Nucleus accumbens (tissue), 56 donors: ENCODE measurements around the gene GATD1.
A peak's percentile ranks its signal among the peaks of the same experiment; 100 is the strongest.
"Not testable (repeated sequence)": the region's sequence is repeated elsewhere in the genome, so short reads cannot be mapped to it uniquely, and the experiment has no call there.

Source experiments
- DNase-seq, 56 donors: peaks; one replicate each; lab custom pipeline; 2025; lab: John Stamatoyannopoulos, UW

Gene GATD1

DNA sequence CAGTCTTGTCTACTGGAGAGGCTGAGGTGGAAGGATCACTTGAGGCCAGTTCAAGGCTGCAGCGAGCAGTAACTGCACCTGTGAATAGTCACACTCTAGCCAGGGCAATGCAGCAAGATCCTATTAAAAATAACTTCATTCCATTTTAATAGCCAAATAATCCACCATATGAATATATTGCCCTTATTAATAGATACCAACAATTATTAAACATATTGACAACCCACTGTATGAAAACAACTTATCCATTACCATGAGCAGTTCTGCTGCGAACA lies 10.4 kb downstream of the GATD1 start:
- DNase-seq: no peak

DNA sequence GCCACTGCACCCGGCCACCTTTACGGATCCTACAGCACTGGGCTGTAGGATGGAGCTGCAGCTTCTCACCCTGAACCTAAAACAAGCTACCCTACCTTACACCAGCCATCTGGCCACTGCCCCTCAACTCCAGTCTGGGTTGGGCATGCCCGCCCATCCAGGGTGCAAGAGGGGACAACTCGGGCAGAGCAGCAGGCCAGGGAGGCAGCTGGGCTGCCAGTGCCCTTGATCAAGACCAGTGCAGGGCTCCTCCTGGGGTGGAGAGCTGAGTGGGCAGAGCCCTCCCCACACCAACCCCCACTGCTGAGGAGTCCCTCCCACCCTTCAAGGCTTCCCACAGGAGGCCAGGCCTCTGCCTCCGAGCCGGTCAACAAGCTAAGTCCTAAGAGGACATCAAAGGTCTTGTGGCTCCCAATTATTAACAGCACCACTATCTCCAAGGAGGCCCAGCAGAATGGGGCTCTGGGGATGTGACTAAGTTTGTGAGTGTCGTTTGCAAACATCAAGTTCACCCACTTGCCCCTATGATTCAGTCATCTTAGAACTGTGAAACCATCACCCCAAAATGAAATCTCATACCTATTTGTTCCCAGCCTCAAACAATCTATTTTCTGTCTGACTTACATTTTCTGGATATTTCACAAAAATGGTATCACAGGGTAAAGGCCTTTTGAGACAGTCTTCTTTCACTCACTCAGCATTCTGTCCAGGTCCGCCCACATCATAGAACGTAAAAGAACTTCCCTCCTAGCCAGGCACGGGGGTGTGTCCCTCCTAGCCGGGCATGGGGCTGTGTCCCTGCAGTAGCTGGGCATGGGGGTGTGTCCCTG lies 11.0 kb downstream of the GATD1 start:
- no peak for DNase-seq

- DNase-seq: no peak
Measured at GRCh38 chr11:765802-766091, 11.5 kb downstream of the GATD1 start.

DNA sequence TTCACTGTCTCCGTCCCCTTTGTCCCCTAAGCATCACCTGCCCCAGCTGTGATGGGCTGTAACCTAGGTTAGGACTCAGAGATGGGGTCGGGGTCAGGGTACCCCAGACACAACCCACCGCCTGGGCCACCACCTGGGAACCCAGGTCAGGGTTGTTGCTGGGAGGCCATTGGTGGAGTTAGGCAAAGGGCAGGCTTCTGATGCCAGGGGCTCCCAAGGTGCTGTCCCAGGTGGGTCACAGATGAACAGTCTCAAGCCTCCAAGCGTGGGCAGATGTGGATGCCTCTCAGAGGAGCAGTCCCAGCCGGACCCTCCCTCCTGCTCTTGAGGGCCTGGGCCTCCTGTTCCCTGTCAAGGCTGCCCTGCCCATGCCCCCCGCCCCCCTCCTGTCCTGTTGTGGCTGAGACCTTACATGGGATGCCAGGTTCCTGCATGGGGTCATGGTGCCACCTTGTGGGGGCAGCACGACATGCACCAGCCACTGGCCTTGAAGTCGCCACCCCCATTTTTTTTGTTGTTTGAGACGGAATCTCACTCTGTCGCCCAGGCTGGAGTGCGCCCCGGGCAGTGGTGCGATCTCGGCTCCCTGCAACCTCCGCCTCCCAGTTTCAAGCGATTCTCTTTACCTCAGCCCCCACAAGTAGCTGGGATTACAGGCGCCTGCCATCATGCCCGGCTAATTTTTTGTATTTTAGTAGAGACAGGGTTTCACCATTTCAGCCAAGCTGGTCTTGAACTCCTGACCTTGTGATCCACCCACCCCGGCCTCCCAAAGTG lies 12.1 kb downstream of the GATD1 start:
- peak in 31 of 56 donors; percentile 19 to 70 (median 41) for DNase-seq

DNA sequence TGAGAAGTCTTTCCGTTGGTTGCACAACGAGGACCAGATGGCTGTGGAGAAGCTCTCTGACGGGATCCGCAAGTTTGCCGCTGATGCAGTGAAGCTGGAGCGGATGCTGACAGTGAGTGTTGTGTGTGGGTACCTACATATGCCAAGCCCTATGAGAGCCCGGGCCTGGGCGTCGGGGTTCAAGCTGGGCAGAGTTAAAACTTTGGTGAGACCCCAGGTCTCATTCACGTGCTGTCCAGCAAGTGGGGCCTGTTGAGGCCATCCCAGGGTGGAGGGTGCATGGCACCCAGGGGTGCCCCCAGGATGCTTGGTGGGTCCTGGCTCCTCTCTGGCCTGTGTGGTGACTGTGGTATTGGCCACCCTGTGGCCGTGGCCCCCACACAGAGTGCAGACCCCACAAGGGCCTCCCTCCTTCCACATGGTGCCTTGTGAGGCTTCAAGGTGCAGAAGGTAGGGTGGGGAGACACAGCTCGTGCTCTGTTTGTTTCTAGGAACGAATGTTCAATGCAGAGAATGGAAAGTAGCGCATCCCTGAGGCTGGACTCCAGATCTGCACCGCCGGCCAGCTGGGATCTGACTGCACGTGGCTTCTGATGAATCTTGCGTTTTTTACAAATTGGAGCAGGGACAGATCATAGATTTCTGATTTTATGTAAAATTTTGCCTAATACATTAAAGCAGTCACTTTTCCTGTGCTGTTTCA lies 12.8 kb downstream of the GATD1 start:
- DNase-seq: no peak

- DNase-seq: no peak
Measured at GRCh38 chr11:763549-764321, 13.6 kb downstream of the GATD1 start.

DNA sequence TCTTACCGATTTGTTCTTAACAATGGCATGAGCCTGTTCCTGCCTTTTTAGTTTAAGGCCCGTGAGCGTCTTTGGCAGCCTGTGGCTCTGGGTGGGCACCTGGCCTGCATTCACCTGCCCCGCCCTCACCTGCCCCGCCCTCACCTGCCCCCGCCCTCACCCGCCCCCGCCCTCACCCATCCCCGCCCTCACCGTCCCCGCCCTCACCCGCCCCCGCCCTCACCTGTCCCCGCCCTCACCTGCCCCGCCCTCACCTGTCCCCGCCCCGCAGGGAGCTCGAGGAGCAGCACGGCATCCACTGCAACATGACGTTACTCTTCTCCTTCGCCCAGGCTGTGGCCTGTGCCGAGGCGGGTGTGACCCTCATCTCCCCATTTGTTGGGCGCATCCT lies 14.2 kb downstream of the GATD1 start:
- no peak for DNase-seq

GRCh38 chr11:762421-763072 lies 14.7 kb downstream of the GATD1 start:
- peak in 28 of 56 donors; percentile 21 to 65 (median 42) for DNase-seq

- no peak for DNase-seq
Measured at GRCh38 chr11:761526-762108, 15.7 kb downstream of the GATD1 start.

DNA sequence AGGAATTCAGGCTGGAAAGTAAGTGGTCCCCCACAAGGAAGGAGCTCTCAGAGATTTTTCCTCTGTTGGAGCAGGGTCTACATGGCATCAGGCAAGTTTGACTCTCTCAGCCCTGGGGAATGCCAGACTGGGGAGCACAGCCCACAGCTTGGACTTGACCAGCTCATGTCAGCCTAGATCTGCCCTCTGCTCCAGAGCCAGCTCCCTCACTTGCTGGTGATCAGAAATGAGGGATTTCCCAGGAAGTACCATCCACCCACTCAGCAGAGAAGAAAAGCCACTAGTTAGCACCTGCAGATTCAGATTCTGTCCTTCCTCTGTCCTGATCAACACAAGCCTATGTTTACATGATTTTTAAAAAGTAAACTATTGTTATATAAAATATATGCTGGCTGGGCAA lies 17.1 kb downstream of the GATD1 start:
- no peak for DNase-seq

DNA sequence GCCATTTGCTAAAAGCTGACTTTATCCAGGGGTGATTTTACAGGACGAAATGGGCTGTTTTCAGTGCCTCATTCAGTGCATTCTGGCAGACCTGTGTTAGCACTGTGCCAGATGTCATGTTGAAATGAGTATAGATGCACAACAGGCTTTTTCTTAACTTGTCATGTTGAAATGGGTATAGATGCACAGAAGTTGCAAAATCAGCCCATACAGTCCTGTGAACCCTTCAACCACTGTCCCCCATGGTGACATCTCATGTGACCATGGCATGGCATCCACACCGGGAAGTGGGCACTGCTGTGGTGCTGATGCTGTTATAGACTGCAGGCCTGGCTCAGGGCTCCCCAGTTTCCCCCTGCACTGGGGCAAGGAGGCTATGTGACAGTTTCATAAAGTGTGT lies 27.6 kb downstream of the GATD1 start:
- no peak for DNase-seq

DNA sequence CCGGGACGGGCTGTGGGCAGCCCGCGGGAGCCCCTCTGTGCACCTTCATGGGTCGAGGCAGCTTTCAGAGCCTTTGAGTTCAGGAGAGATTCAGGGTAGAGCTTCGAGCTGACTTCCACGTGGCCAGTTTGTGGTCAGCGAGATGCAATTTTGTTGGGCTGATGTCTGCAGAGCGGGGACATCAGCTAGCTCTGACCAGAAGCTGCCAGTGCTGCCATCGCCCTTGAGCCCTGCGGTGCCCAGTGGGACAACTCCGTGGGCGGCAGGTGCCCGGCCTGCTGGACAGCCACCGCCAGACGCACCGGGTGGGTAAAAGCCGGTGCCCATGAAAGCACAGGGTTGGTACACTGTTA lies 29.3 kb downstream of the GATD1 start:
- peak in 1 of 56 donors; percentile 15 for DNase-seq

GRCh38 chr11:747158-748006 lies 29.9 kb downstream of the GATD1 start, which contains the start of gene TALDO1:
TALDO1 (plus strand) TSS chr11:747464; CDS start chr11:747482, 18 bp downstream.
- peak in 55 of 56 donors; percentile 40 to 94 (median 84) for DNase-seq

DNA sequence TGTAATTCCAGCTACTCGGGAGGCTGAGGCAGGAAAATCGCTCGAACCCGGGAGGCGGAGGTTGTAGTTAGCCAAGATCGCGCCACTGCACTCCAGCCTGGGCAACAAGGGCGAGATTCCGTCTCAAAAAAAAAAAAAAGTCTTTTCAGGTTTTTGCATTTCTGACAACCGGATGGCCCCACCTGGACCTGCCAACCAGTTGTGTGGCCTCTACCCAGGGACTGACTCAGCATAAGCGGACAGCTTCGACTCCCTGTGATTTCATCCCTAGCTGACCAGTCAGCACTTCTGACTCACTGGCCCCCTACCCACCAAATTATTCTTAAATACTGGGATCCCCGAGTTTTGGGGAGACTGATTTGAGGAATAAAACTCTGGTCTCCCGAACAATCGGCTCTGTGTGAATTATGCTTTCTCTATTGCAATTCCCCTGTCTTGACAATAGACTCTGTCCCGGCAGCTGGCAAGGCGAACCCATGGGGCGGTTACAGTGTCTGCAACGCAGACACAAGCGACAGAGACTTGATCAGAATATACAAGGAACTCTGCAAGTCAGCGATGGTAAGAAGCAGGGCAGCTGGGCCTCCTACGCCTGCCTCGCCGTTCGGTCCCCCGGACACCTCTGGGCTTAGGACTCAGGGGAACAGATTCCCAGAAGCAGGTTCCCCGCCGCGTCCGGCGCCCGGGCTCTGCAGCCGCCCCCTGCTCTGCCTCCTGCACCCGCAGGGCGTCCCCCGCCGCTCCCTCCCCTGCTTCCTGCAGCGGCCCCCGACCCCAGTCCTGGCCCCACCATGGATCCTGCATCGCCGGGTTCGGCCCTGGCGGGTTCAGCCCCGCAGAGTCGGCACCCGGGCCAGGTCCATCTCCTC lies 30.8 kb downstream of the GATD1 start:
- DNase-seq: peak in 44 of 56 donors; percentile 28 to 77 (median 65)

- no peak for DNase-seq
Measured at GRCh38 chr11:745428-745827, 31.9 kb downstream of the GATD1 start.

DNA sequence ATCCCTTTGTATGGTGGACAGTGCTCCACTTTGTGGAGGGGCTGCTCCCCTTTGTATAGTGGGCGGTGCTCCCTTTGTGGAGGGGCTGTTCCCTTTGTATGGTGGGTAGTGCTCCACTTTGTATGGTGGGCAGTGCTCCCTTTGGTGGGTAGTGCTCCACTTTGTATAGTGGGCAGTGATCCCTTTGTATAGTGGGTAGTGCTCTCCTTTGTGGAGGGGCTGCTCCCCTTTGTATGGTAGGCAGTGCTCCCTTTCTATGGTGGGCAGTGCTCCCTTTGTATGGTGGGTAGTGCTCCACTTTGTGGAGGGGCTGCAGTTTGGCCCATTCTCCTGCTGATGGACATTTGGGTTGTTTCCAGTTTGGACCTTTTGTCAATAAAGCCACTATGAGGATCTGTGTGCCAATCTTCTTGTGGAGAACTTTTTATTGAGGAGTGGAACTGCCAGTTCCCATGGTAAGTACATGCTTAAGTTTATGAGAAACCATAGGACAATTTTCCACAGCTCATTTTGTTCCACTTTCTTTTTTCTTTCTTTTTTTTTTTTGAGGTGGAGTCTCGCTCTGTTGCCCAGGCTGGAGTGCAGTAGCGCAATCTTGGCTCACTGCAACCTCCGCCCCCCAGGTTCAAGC lies 34.6 kb downstream of the GATD1 start:
- no peak for DNase-seq

- no peak for DNase-seq
Measured at GRCh38 chr11:742156-742546, 35.1 kb downstream of the GATD1 start.

DNA sequence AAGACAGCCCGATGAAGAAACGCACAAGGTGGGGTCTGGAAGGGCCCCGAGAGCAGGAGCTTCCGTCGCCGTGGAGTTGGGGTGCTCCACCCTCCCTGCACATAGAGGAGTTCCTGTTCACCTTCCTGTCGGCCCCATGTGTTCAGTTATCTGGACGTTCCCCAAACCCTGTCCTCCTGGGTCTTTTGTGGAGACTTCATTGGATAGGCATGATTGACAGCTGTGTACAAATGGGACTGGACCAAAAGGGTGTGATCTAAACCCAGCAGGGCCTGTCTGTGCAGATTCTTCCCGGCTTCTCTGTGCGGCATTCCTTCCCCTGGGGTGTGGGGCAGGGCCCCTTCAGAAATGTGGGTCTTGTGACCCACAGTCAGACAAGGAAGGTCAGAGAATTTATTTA lies 39.4 kb downstream of the GATD1 start:
- not testable (repeated sequence) for DNase-seq
